ENCODE results near the gene MBLAC2.

DNA sequence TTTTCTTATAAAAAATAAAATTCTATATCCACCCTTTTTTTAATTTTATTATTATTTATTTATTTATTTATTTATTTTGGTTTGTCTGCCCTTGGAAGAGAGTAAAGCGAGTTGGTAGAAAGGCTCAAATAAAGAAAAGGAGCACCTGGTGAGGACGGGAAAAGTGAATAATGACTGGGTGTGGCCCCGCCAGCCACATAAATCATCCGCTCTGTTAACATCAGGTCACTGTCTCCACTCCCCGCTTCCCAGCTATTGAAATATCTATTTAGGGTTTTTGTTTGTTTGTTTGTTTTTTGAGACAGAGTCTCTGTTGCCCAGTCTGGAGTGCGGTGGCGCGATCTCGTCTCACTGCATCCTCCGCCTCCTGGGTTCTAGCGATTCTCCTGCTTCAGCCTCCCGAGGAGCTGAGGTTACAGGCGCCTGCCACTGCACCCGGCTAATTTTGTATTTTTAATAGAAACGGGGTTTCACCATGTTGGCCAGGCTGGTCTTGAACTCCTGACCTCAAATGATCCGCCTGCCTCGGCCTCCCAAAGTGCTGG, 937 bp upstream of the MBLAC2 start:
- TF ChIP-seq, protein P1, sequence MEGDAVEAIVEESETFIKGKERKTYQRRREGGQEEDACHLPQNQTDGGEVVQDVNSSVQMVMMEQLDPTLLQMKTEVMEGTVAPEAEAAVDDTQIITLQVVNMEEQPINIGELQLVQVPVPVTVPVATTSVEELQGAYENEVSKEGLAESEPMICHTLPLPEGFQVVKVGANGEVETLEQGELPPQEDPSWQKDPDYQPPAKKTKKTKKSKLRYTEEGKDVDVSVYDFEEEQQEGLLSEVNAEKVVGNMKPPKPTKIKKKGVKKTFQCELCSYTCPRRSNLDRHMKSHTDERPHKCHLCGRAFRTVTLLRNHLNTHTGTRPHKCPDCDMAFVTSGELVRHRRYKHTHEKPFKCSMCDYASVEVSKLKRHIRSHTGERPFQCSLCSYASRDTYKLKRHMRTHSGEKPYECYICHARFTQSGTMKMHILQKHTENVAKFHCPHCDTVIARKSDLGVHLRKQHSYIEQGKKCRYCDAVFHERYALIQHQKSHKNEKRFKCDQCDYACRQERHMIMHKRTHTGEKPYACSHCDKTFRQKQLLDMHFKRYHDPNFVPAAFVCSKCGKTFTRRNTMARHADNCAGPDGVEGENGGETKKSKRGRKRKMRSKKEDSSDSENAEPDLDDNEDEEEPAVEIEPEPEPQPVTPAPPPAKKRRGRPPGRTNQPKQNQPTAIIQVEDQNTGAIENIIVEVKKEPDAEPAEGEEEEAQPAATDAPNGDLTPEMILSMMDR (IDR thresholded peaks at IDR 0.05), result no peak
- TF ChIP-seq EP300 (IDR thresholded peaks at IDR 0.05), result no peak

All from ovary (tissue), 3 donors.